C4-2B (cell line): ENCODE results near the gene PPP4C.

Source experiments
- H3K27ac ChIP-seq: fragments of 450-650 bp; 2 replicates; pipeline ENCODE4 v1.5.1; 2017
- ZFX ChIP-seq: fragments of 450-650 bp; IDR thresholded peaks from 2 replicates; pipeline ENCODE4 v1.6.1; 2017
- TF ChIP-seq, protein P1 (sequence below): fragments of 450-650 bp; conservative IDR thresholded peaks from 2 replicates; pipeline ENCODE4 v1.5.1; 2017; ENCODE audit warnings: mild to moderate bottlenecking

The PPP4C gene

DNA sequence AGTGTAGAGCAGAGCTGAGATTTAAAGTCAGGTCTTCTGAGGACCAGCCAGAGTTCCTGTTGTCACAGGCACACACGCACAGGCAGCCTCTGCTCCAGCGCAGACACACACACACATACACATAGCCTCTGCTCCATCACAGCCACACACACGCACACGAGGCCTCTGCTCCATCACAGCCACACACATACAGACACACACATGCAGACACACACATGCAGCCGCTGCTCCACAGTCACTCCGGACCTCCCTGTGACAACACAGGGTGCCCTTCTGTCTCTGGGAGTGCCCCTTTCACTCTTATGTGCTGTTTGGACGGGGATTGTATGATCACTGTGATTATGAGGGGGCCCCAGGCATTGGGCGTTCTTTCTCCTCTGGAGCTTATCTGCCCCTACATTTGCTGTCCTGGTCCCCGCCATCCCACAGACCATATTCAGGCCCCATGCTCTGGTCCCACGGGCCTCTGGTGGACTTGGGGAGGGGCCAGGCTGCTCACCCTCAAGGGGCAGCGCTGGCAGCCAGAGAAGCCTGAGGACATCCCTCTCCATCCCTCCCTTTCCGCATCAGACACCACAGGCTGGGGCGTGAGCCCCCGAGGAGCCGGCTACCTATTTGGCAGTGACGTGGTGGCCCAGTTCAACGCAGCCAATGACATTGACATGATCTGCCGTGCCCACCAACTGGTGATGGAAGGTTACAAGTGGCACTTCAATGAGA lies 8.5 kb downstream of the PPP4C start:
- H3K27ac ChIP-seq: no peak overlapping the region
- no peak for TF ChIP-seq ZFX
- TF ChIP-seq, protein P1, sequence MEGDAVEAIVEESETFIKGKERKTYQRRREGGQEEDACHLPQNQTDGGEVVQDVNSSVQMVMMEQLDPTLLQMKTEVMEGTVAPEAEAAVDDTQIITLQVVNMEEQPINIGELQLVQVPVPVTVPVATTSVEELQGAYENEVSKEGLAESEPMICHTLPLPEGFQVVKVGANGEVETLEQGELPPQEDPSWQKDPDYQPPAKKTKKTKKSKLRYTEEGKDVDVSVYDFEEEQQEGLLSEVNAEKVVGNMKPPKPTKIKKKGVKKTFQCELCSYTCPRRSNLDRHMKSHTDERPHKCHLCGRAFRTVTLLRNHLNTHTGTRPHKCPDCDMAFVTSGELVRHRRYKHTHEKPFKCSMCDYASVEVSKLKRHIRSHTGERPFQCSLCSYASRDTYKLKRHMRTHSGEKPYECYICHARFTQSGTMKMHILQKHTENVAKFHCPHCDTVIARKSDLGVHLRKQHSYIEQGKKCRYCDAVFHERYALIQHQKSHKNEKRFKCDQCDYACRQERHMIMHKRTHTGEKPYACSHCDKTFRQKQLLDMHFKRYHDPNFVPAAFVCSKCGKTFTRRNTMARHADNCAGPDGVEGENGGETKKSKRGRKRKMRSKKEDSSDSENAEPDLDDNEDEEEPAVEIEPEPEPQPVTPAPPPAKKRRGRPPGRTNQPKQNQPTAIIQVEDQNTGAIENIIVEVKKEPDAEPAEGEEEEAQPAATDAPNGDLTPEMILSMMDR: no peak

DNA sequence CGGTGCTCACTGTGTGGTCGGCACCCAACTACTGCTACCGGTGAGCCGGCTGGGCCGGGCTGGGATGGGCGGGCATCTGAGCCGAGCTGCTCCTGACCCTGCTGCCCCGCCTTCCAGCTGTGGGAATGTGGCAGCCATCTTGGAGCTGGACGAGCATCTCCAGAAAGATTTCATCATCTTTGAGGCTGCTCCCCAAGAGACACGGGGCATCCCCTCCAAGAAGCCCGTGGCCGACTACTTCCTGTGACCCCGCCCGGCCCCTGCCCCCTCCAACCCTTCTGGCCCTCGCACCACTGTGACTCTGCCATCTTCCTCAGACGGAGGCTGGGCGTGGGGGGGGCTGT lies 9.0 kb downstream of the PPP4C start:
- H3K27ac ChIP-seq: no peak overlapping the region
- TF ChIP-seq, protein P1: no peak
- no peak for TF ChIP-seq ZFX

DNA sequence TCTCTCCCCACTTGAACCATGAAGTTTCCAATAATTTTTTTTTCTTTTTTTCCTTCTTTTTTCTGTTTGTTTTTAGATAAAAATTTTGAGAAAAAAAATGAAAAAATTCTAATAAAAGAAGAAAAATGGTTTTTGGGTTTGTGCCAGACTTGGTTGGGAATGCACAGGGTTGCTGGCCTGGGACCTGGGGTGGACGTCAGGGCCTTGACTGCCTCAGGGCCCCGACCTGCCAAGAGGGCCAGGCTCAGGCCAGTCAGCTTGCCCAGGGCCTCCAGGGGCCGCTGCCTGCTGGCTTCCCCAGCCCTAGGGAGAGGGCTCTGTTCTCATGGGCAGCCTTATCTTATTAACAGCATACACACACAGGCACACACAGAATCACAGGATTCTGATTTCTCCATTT lies 9.5 kb downstream of the PPP4C start:
- no peak for TF ChIP-seq ZFX
- TF ChIP-seq, protein P1: no peak
- H3K27ac ChIP-seq: no peak overlapping the region

GRCh38 chr16:30085820-30086219 lies 10.0 kb downstream of the PPP4C start:
- TF ChIP-seq, protein P1: no peak
- no peak for TF ChIP-seq ZFX

DNA sequence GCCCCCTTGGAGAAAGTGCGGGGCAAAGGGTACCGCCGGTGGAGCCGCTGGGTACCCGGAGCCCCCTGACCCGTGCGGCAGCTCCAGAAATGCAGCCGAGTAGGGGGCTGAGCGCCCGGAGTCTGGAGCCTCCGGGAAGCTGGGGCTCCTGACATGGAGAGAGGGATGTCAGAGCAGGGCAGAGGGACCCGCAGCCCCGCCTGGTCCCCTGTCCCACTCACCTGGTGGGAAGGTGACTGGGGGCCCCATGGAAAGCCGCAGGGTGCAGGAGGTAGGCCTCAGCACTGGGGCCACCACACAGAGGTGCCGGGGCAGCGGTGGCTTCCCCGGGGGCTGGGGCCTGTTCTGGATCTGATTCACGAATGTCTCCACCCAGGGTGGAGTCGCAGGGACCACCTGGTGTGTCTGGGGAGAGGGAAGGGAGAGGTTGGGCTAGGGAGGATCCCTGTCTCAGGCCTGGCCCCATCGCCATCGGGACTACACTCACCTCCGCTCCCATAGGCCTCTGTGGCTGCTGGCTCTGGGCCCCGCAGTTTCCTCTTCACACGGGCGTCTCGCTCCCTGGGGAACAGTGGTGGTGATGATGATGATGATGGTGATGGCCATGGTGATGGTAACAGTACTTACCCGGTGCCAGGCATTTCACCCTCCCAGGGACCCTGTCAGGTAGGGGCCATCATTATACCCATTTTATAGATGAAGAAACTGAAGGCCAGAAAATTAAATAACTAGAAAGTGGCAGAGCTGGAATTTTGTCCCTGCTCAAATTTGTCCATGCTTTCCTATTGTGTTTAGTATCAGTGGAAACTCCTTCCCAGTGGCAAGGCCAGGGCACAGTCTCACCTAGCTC lies 10.7 kb downstream of the PPP4C start:
- TF ChIP-seq, protein P1: no peak
- TF ChIP-seq ZFX: no peak
- no peak overlapping the region for H3K27ac ChIP-seq

More at GRCh38 chr16:30085820-30086219, 10.0 kb downstream of the PPP4C start:
- H3K27ac ChIP-seq: no peak overlapping the region

DNA sequence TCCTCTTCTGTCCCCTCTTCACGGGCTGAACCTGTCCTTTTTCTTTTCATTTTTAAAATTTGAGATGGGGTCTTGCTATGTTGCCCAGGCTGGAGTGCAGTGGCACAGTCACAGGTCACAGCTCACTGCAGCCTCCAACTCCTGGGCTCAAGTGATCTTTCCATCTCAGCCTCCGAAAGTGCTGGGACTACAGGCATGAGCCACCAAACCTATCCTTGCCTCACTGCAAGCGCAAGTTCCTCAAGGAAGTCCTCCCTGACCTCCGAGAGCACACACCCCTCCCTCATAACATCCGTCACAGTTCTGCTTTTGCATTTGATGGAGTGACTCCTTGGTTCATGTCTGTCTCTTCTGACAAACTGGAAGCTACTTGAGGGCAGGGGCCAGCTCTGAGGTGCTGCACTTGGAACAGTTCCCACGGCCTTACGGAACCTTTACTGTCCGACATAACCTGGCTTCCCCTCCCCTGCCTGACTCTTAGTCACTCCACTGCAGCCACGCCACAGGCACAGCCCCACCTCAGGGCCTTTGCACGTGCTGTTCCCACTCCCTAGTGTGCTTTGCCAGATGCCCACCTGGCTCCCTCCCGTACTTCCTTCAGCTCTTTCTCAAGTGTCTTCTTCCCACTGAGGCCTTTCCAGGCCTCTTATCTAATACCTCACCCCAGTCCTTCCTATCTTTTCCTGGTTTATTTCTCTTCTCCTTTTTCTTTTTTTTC lies 11.5 kb downstream of the PPP4C start:
- TF ChIP-seq, protein P1: no peak
- no peak for TF ChIP-seq ZFX
- no peak overlapping the region for H3K27ac ChIP-seq
